HG03432 (cell line): ENCODE results near the gene UNCX.

Experiments
- ATAC-seq: cut with Tn5 transposase; IDR thresholded peaks from one replicate; pipeline ENCODE4 v1.9.1; 2021; ENCODE audit warnings: mild to moderate bottlenecking, moderate library complexity; ENCODE audit not compliant: unreplicated experiment

Gene UNCX

DNA sequence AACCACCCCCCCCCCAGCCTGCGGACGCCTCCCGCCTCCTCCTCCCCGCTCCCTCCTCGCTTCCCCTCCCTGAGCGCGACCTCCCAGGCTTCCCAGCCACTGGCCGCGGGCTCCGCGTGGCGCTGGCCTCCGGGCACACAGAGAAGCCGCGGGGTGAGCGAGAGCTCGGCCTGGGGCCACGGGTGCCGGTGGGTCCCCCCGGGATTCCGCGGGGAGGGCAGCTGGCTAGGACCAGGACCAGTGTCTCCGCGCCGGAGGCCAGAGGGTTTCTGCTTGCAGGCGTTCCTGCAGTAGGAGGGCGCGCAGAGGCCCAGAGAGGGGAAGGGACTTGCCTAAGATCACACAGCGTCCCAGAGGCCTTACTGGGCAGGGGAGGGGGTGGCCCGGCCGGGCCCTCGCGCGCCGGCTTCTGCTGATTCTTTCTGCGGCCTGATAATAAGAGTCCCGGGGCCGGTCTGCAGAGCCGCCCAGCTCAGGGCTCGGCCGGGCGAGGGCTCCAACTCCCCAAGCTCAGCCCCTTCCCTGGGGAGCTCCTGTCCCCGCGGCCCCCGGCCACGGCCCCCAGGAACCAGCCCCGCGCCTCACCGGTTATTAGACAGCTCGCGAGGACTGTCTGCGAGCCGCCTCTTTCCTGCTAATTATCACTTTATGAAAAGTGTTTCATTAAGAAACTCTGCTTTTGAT is 10.1 kb downstream of the UNCX start:
- no peak for ATAC-seq

DNA sequence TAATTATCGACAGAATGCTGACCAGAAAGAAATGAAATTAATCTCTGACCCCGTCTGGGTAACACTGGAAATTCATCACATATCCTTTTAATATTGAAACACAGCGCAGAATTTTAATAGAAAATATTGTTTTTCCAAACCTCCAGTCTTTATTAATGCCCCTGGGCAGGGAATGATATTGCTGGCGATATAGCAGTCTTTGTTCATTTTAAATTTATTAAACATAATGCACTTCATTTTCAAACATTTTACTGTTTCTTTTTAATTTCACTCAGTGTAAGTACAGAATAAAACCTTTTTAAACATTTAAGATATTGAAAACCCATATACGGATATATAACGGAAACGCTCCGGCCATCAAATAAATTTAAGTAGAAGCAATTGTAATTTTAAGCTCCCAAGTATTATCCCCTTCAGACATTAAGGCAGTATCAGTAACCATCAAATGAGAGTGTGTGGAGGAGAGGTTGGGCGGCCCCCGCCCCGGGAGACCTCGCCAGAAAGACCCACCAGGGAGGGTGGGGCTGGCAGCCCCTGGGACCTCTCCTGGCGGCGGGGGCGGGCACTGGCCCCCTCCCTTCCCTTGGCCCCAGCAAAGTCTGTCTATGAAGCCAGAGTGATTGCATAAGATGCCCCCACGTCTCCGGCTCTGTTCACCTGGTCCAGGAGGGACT is 10.8 kb downstream of the UNCX start:
- ATAC-seq, result no peak

GRCh38 chr7:1243964-1244416 is 11.3 kb downstream of the UNCX start:
- ATAC-seq, result no peak

DNA sequence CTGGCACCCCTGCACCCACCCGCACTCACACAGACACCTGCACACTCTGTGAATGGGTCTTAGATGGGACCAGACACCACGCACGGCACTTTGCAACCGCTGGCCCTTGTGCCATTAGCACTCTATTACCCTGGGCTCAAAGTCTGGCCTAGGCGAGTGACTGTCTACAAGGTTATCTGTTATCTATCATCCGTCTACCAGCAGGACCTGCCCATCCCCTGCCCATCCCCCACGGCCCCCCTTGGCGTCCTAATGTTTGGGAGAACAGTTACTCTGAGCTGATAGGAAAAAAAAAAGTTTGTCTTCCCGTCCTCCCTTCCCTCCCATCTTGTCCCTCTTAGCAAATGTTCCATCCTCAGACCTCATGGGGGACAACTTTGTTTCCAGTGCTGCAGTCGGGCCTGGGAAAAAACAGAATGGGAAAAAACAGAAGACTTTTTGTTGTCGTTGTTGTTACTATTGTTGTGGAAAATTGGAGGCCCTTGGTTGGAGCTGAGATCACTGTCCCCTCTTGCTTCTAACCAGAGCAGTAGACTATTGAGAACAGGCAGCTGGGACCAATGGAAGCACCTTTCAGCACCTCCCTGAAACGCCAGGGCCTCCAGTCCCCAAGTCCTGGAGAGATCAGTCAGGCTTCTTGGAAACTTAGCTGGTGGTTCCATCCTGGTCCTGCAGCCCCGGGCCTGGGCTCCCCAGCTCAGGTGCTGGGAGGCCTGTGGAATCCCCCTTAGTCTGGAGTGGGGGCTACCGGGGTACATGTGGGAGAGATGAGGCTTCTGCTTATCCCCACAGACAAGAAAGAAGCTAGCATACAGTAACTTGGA is 12.2 kb downstream of the UNCX start:
- ATAC-seq, result no peak

- ATAC-seq, result no peak
Measured at GRCh38 chr7:1245524-1246050, 12.9 kb downstream of the UNCX start.

GRCh38 chr7:1246160-1246870 is 13.6 kb downstream of the UNCX start:
- no peak for ATAC-seq

GRCh38 chr7:1246871-1247526 is 14.3 kb downstream of the UNCX start:
- ATAC-seq, result no peak

- no peak for ATAC-seq
Measured at GRCh38 chr7:1247527-1248041, 14.9 kb downstream of the UNCX start.

DNA sequence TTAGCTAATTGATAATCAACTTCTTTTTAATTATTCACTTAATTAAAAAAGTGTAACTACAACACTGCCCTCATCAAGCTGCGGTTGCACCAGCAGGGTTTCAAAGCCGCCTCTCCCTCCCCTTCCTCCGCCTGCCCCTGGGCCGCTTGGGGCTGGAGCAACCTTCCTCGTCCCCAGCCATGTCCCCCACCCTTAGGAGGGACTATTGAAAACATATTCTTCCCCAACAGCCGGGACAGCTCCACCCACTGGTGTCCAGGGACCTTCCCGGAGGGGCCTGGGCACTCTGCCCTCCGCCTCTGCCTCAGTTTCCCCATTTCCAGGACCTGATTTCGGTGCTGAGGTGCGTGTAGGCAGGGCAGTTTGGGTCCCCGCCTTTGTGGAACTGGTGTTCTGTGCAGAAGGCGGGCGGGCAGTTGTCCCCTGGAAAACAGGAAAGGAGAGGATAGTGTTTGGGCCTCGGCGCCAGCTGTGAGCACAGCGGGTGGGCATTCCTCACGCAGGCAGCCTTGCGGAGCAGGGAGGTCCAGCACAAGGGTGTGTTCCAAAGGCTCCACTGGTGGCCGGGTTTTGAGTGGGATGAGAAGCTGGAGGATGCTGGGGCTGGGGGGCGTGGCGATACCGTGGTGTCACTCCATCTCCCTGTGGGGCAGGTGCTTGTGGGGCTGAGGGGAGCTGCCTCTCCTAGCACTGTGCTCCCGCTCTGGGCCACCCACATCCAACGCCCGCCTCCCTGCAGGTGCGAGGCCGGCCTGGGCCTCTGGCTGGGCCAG is 15.7 kb downstream of the UNCX start:
- ATAC-seq, result no peak

DNA sequence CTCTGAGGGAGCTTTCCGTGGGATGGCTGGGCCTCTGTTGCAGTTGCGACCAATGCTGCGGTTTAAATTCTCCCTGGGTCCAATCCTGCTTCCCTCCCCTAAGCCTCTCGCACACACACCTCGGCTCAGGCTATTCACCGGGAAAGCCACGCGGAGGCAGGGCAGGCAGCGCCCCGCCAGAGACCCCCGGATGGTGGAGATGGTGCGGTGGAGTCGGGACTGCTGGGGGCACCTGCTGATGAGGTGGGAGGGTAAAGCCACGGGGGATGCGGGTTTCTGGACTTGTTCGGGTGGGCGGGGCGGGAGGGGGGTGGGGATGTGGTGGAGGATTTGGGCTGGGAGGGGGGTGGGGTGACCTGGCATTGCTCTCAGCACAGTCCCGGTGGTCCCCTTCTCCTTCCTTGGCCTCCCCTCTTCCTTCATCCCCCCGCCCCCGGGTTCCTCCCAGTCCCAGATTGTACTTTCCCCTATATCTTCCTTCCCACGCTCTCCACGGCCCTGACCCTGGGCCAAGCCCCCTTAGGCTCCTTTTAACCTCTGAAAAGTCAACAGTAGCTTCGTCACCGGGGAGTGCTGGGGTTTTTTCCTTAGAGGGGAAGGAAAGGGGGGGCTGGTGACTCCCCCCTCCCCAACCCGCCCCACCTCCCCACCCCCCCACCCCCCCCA is 16.4 kb downstream of the UNCX start:
- no peak for ATAC-seq

- no peak for ATAC-seq
Measured at GRCh38 chr7:1249731-1250130, 17.1 kb downstream of the UNCX start.

- no peak for ATAC-seq
Measured at GRCh38 chr7:1250901-1251300, 18.2 kb downstream of the UNCX start.

DNA sequence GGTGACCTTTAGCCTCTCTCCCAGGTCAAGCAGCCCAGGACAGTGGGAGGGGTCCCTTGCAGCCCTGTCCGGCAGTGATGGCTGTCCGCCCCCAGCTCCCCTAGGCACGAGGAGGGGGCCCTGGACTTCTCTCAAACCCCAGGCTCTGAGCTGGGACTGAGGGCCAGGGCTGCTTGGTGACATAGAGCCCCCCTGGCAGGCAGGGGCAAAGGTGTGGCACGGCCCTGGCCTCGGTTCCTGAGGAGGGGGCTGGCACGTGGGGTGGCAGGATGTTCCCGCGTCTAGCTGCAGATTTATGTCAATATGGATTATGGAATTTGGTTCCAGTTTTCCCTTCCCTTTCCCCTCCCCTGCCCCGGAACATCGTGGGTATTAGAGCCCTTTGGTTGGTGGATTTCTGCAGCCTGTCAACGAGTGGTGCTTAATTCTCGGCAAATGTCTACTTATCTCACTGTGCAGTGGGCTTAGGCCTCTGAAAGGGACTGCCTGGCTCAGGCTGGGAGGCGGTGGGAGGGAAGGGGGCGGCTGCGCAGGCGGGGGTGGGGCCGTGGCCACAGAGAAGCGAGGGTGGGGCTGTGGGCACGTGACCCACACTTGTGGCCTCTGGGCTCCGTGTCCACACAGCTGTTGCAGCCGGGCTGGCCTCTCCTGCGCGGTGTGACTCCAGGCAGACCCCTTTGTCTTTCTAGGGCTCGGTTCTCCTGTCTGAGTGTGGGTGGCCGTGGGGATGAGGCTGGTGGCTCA is 19.3 kb downstream of the UNCX start:
- no peak for ATAC-seq

DNA sequence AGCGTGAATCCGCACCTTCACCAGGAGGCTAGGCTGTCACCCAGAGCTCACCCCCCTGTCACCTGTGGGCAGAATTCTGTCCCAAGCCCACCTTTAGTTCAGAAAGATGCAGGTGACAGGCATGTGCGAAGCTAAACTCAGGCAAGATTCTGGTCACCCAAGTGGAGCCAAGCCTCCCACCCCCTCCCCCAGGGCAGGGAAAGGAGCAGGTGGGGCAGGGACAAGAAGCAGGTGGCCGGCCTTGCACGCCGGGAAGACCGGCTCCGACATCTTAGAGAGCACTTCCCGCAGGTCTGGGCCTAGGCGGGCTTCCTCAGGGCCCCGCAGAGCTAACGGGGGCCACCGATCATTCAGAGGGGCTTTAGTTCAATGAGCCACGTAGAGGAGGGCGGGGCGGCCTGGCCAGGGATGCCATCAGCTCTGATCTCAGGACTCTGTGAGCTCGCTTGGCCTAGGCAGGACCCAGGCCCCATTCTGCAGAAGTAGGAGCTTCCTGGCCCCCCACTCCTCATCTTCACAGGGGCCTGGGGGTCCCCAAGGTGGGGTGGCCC is 19.9 kb downstream of the UNCX start:
- ATAC-seq, result no peak

DNA sequence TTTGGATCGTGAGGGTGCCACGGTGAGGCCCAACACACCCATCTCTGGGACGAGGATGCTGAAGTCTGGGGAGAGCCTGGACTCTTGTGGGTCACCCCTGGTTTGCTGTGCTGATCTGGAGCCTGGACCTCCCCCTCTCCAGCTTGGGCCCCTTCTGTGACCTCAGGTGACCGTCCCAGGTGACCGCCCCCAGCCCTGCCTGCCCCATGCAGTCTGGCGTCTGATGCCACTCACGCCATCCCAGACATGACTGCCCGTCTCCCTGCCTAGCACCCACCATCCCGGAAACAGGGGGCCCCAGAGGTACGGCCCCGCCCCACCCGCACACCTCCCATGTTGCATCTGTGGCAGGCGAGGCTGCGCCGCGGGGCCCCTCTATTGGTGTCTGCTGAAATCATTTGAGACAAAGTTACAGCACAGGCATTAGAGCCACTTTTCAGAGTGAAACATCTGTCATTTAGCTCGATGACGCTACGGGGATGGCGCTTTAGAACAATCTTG is 21.1 kb downstream of the UNCX start:
- no peak for ATAC-seq

DNA sequence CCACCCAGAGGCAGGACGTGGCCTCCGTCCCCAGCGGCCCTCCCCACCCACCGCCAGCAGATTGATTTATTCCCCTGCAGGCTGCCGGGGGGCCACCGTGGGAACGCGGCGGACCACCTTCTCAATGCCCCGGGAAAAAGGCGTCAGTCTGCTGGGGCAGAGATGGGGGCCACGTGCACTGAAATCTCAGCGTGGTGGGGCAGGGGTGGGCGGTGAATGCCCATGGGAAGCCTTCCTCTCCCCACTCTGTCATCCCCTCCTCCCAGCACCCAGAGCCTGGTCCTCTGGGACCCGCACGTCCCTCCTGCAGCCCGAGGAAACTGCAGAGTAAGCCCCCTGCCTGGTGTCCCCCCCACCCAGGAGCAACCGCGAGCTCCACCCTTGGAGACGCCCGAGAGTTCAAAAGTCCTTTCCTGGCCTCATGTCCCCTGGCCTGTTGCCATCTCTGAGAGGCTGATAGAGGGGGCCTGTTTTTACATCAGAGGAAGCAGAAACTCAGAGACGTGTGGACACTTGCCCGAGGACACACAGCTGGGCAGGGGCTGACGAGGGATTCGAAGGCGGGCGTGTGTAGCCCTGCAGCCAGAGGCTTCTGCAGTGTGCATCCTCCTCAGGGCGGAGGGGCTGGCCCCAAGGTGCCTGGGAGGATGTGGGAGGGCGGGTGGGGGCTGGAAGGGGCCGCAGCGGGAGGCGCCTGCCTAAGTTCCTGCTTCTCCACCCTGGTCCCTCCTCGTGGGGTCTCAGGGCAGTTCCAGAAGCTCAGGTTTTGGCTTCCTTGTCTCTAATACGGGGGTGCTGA is 21.8 kb downstream of the UNCX start:
- no peak for ATAC-seq
